SKM-1 (cell line): Measurements from ENCODE around the gene P2RY12.

Experiments used
- DNase-seq: peaks from one replicate; lab custom pipeline; 2025; ENCODE audit not compliant: unreplicated experiment; lab: John Stamatoyannopoulos, UW

The P2RY12 gene

DNA sequence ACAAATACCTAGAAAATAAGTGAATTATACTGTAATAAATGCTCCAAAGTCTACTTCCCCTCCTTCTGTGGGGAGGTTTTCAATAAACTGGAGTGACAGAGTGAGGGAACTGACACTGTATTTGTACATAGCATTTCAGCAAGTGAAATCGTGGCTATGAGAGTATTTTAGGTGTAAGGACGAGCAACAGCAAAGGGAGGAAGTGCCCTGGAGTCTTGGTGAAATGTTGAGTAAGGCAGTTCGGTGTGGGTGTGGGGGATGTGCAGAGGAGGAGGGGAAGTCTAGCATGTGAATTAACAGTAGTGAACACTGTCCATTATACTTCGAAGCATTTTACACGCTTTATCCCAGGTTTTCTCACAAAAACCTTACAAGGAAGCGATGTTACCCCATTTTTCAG, 37.1 kb downstream of the P2RY12 start:
- peak; percentile 98 for DNase-seq

DNA sequence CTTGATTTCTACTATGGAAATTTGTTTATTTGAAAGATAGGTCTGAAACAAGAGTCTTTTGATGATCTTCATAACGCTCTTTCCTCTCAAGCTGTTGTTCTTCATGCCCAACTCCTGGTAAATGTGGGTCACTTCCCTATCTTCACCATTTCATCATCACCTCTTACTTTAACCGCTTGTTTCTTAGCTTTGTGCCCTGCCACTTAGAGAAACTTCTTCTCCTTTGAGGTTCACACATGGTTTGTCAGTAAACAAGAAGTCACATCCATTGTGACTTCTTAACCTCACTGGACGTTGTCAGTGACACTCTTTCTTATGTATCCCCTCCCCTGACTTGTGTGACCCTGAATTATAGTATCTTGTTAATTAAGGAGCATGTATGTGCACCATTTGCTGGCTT, 38.3 kb downstream of the P2RY12 start:
- peak; percentile 89 for DNase-seq

DNA sequence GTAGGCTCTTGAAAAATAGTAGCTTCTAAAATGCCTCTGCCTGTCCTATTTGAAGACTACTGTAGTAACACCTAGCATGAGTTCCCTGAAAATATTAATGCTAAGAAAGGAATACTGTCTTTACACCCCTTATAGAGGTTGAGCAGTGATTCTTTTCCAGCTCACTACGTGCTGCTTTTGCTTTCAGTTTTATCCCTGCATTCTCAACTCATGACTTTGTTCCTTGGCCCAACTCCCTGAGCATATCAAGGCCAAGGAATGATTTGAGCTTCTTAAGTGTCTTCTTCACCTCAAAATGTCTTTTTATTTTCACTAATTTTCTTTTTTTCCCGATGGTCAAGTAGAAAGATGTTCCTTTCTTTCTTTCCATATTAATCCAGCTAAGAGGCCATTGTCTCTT, 38.7 kb downstream of the P2RY12 start:
- no peak for DNase-seq

DNA sequence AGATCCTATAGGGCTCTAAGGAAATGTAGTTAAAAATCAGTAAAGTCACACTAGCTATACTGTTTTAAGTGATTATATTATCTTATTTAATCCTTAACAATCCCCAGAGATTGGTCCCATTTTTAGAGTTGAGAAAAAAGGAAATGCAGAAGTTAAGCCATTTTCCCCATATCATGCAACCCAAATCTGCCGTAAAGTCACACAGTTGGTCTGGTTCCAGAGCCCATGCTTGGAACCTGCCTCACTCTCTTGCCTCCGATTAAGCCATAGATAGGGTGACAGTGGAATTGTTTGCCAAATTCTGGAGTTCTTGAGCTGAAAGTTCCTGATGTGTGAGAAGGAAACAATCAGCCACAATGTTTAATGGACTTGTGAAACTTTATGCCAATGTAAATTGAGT, 52.9 kb downstream of the P2RY12 start:
- no peak for DNase-seq

DNA sequence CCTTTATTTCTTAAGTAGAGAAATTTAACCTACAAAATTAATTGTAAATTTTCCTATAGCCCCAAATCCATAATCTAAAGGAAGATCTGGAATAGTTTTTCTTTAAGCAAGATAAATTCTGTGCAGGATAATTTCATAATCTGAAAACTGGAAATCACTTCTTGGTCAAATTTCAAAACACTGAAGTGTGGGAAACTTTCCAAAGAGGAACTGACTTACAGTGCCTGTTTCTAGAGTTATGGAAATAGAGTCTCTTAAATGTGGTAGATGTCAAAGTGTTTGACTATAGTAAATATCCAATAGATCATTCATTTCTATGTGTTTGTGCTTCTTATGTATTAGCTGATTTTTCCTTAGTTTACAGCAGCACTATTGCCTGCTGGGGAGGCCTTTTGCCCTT, 53.7 kb downstream of the P2RY12 start:
- DNase-seq: peak; percentile 58

DNA sequence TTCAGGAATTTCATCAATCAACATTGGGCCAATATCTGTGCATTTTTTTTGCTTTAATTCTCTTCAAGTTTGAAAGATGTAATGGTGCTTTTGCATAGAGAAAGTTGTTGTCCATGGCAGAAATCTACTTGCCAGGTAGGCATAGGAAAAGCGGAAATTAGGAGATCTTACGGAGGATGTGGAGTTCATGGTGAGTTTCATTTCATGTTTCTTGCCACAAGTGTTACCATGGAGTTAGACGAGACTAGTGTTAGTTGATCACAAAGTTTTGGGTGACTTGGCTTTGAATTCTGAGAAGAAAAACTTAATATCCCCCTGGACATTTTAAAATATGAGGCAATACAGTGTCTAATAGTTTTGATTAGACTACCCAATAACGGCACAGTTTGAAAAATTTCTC, 54.2 kb downstream of the P2RY12 start:
- DNase-seq: no peak

DNA sequence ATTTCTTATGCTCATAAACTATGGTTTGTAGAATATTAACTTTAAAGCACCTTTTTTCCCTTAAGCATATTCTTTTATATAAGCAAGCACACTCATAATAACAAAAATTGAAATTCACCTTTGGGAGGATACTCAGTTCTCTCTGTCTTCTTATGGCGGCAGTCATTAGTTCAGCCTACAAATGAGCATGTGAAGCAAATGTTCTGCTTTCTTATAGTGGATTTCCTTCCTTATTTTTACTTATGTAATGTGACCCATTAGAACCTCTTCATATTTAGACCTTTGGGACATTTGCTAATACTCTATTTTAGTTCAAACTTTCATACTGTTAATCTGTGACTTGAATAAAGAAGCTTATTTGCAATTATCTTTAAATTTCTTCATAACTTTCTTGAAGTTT, 55.2 kb downstream of the P2RY12 start, which contains the start of gene P2RY13:
P2RY13 (minus strand) TSS at position 187 of the 400 bp plus-strand sequence; CDS start at position 166, 21 bp downstream.
- DNase-seq: peak; percentile 22

DNA sequence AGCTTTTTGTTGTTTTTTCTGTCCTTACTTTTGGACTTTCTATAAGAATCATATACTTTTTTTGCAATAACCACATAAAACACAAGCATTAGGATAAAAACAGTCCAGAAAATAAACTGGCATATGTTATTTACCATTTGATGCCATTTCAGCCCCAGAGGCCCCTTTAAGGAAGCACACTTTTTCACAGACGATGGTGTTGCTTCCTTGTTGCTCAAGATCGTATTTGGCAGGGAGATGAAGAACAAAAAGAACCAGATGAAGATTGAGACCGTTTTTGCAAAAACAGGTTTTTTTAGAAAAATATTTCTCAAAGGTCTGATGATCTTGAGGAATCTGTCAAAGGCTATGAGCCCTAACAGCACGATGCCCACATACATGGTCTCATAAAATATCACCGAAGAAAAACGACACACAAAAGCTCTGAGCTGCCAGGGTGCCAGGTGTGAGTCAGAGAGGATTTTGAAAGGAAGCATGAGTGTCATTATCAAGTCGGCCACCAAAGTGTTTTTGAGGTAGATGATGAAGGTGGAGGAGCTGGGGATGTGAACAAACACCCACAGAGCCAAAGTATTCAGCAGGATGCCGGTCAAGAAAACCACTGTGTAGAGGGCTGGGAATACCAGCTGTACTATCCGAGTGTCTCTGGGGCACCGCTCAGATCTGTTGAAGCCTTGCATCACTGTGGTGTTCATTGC, 56.1 kb downstream of the P2RY12 start:
- DNase-seq: peak; percentile 43

DNA sequence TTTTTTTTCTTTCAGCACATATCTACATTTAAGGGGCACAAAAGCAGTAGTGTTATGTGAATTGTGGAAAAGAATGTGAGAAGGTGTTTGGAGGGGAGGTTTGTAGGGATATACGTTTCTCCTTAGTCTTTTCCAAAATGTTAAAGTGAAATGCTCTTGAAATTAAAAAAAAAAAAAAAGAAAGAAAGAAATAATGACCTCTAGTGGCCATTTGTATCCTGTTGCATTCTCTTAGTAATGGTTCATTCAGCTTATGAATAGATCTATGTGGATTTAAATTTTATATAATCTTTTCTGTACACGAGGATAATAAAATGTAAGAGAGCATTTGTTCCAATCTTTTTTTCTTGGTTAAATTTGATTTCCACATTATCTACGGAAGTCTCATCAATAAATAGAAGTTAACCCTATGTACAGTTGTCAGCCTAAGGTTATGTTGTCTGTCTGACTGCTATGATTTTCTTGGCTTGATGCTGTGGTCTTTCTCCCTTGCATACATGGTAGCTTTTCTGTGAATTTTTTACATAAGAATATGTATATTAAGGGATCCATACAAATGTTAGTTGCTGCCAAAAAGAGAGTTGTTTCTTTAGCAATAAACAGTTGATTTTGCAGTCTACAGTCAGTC, 56.9 kb downstream of the P2RY12 start:
- DNase-seq: no peak

DNA sequence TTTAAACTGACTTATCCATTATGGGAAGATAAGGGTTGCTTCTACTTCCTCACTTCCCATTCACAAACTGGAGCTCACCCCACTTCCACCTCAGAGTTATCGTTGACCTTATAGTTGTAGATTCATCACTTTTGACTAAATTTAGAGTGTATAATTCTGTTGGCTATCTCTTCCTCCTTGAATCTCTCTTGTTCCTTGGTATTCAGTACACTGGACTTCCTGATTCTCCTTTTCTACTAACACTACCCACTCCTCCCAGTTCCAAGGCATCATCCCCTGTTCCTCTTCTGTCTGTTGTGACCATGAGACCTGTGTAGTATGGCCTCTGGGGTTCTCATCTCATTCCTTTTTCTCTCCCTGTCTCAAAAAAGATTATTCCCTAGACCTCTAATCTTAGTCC, 62.0 kb downstream of the P2RY12 start:
- no peak for DNase-seq

DNA sequence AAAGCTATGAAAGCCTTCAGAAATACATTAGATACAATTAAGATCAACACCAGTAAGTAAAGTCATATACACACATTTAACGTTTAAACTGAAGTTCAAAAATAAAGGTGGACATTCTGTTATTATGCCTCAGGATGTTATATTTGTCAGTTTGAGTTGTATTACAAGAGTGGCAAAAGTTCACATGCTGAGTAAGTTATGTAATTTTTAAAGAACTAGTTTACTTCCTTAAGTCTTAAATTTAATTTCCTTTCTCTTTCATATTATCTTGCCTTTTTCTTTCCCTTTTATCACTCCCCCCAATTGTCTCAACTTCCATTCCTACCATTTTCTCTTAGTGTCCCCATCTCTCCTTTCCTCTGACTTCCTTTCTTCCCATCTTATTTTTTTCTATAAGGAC, 63.0 kb downstream of the P2RY12 start:
- DNase-seq: no peak

DNA sequence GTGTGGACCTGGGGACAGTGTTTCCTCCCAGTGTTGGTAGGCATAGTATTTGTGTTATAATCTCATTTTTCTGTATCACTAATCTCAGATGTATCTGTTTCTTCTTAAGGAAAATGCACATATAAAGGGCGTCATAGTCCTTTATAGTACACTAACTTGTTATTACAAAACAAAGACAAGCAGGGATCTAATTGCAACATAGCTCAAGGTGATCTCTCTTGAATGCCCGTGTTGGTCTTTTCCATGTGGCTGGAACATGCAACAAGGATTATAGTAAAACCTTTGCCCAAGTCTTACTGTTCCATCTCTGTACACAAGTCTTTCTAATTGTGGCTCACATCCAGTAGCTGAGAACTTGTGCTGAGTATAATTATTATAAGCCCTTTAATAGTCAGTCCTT, 64.4 kb downstream of the P2RY12 start:
- DNase-seq: no peak

DNA sequence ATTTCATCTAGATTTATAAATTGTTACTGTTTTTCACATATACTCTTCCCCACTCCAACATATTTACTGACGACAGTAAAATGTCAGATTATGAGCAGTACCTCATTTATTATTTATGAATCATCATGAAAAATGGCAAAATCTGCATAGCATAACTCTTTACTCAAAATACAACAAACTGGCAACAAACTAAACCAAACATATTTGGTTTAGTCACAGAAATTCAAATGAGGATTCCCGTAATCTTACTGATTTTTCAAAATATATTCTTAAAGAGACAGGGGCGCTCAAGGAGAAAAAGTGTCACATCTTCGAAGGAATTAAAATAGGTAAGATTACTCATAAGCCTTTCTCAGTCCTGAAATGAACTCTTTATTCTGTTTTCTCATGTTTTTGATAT, 64.9 kb downstream of the P2RY12 start:
- no peak for DNase-seq

DNA sequence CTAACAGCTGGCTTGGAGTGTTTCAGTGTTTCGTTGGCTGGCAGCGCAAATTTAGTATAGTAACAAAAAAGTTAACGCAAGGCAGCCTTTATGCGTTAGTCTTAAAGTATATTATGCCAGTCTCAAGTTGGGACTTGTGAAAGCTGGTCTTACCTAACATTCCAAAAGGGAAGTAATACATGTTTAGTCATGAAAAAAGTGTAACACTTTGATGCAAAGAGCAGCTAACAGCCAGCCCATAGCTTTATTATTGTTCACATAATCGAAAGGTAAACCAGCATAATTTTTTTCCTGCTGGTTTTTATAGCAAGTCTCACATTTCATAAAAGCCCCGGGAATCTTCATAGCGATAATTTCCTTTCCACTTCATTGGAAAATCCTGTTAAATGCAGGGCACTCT, 65.6 kb downstream of the P2RY12 start:
- DNase-seq: peak; percentile 33

DNA sequence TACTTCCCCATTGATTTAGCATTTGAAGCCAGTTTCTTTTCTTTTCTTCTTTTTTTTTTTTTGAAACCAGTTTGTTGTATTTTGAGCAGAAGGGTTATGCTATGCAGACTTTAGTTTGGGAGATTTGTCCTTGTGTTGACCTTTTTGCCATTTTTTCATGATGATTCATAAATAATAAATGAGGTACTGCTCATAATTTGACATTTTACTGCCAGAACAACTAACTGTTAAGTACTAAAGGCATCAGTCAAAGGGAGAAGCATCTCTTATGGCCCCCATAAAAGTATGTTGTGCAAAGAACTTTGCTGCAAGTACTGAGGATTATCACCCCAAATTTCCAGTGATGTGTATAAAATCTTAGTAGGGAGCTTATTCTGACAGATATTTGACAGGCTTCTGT, 66.2 kb downstream of the P2RY12 start:
- DNase-seq: no peak

DNA sequence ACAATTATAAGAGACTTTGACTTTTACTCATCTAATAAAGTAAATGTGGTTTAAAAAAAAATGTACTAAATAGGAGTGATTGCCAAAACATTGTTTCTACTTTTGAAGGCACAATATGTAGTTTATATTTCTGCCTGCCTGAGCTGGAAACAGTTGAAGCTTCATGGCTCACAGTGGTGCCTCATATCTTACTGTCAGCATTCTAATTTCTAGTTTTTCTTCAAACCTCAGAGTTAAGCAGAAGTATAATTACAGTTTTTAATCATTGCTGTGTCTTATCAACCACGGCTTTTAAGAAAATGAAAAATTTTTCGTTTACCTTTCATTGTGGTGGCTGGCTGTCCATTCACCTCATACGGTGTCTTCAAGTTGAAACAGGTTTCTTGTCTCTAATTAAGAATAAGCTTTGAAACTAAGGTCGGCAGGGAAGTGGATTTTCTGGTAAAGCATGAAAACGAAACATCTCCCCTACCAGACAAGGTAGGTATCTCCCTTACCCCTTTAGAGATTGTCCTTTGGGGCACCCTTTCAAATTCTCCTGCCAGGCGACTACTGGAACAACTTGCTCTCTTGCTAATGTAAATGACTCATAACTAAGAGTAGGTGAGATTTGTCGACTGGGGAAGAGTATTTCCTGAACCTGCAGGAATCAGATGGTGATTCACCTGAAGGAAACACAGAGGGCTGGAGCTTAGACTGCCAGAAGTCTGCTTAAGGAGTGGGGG, 68.1 kb downstream of the P2RY12 start, which contains the start of gene GPR87:
GPR87 (minus strand) TSS at position 554 of the 725 bp plus-strand sequence. CDS start 16,720 bp downstream, outside the sequence.
- DNase-seq: no peak

DNA sequence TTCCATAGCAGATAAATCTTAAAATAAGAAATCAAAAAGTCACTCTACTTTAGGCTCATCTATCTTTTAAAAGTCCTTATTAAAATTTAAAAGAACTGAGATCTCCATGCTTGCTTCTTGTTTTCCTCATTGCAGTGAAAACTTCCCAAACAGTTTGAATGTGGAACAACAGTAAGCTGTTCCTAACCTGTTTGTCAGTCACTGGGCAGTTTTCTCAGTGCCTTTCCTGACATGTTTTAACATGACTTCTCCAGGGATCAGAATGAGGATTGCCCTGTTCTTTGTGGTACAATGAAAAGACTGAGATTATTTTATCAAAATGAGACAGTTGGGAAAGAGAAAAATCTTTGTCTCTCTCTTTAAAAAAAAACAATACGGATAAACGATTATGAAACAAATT, 68.7 kb downstream of the P2RY12 start:
- no peak for DNase-seq

DNA sequence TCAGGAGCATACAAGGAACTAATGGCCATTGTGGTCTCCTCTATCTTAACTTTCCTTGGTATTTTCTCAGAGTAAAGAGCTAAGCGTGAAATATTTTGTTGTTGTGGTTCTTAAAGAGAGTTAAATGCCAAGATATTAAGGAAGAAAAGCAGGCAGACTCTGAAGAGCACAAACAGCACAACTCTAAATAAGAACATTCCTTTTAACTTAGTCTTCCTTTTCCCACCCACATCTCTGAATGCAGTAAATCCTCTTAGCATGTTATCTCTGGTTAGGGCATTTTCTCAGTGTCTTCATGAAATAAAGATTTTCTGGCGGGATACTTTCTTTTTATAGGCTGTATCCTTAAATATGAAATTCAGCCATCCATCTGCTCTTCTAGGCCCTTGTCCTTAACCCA, 69.4 kb downstream of the P2RY12 start:
- no peak for DNase-seq

DNA sequence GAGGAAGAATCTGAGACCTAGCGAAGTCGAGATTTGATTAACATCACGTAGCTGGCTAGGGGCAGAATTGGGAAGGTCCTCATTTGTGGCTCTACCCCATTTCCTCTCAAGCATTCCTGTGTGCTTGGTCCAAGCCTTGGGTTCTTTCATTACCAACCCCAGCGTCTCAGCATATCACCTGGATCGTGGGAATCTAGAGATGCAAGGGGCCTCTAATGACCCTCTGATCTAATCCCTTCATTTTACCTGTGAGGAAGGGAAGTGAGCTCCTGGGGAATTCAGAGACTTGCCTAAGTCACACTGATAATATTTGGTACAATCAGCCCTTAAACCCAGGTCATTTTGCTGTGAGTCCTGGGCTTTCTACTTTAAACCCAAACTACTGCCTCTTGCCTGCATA, 70.0 kb downstream of the P2RY12 start:
- no peak for DNase-seq

DNA sequence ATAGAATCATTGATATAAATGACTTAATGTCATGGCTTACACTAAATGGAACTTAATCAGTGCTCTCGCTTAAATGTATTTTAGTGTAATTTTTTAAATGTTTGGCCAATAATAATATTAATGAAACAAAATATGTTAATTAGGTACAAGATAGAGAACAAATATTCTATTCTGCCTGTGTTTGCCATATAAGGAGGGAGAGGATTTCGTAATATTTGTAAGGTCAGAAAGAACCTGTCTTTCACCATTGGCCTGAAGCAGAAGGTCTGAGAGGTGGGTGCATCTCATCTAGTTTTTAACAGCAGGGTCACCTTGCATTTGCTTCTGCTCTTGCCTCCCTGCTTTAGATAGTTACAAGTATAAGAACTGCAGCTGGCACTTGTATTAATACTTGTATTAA, 70.4 kb downstream of the P2RY12 start:
- DNase-seq: no peak

DNA sequence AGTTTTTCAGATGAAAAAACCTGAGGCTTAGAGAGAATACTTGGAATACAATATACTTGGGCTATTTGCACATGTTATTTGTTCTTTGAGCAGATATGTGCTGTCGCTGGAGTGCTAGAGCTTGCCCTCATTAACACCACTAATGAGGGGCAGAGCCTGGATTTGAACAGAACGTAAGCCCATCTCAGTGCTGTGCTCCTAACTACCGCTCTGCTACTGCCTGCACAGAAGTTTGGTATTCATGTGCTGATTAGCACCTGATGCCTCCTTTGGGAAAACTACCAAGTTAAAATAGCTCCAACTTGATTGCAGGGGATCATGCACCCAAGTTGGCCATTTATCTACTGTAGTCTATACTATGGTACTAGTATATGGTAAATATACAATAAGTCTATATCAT, 71.6 kb downstream of the P2RY12 start:
- DNase-seq: no peak

DNA sequence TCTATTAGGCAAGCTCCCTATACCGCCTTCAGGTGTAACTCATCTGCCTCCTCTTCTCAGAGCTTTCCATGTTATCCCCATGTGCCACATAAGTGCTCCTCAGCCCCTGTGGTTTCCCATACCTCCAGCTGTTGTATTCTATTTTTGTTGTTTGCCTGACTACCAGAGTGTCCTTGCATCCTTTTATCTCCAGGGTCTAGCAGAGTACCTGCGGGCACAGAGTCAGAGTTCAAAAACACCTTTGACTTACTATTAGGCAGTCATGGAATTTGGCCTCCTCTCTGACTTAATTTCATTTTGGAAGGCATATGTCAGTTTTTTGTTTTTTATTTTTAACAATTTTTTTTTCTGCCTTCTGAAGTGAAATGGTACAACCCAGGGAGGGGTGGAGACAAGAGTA, 75.0 kb downstream of the P2RY12 start:
- no peak for DNase-seq
